ENCODE data around the gene TBC1D5.

GRCh38 chr3:17118771-17119170, 623.7 kb downstream of the TBC1D5 start:
- TF ChIP-seq POLR2AphosphoS5 (IDR thresholded peaks at IDR 0.05; ENCODE audit: low read depth, low read length) (no peak), TAF1 (IDR thresholded peaks at IDR 0.05; ENCODE audit: low read depth, low read length) (no peak), POLR2A (IDR thresholded peaks at IDR 0.05; ENCODE audit: low read depth, low read length) (no peak), SPI1 (IDR thresholded peaks at IDR 0.05; ENCODE audit: low read depth, low read length) (no peak), POU2F2 (IDR thresholded peaks at IDR 0.05; ENCODE audit: low read depth, low read length) (no peak), PAX5 (IDR thresholded peaks at IDR 0.05; ENCODE audit: insufficient read depth, low read length, severe bottlenecking) (no peak)
